ENCODE measurements around the gene C10orf71.

C10orf71 gene

GRCh38 chr10:49299816-49300139, 808 bp downstream of the C10orf71 start:
- in situ Hi-C loops (cut with MboI; ENCODE audit: low pct_unique_long_range_greater_than_20kb, low sequenced_read_pairs, unreplicated experiment) = no loop called here
- no peak for DNase-seq (ENCODE audit: low spot score)

GRCh38 chr10:49300140-49300974, 1.4 kb downstream of the C10orf71 start:
- in situ Hi-C loops (cut with MboI; ENCODE audit: low pct_unique_long_range_greater_than_20kb, low sequenced_read_pairs, unreplicated experiment) = no loop called here
- no peak for DNase-seq (ENCODE audit: low spot score)

More at GRCh38 chr10:49299816-49300139, 808 bp downstream of the C10orf71 start:
- TF ChIP-seq CTCF (IDR thresholded peaks at IDR 0.05; ENCODE audit: extremely low read depth, insufficient read depth, missing control alignments) = no peak

GRCh38 chr10:49301302-49301701, 2.3 kb downstream of the C10orf71 start:
- in situ Hi-C loops (cut with MboI; ENCODE audit: low pct_unique_long_range_greater_than_20kb, low sequenced_read_pairs, unreplicated experiment) = no loop called here
- no peak for DNase-seq (ENCODE audit: low spot score)
- TF ChIP-seq CTCF (IDR thresholded peaks at IDR 0.05; ENCODE audit: extremely low read depth, insufficient read depth, missing control alignments) = no peak

More at GRCh38 chr10:49300140-49300974, 1.4 kb downstream of the C10orf71 start:
- TF ChIP-seq CTCF (IDR thresholded peaks at IDR 0.05; ENCODE audit: extremely low read depth, insufficient read depth, missing control alignments) = no peak

GRCh38 chr10:49302088-49302487, 3.1 kb downstream of the C10orf71 start:
- in situ Hi-C loops (cut with MboI; ENCODE audit: low pct_unique_long_range_greater_than_20kb, low sequenced_read_pairs, unreplicated experiment) = no loop called here

GRCh38 chr10:49303711-49304110, 4.7 kb downstream of the C10orf71 start:
- no peak for DNase-seq (ENCODE audit: low spot score)
- in situ Hi-C loops (cut with MboI; ENCODE audit: low pct_unique_long_range_greater_than_20kb, low sequenced_read_pairs, unreplicated experiment) = no loop called here
- TF ChIP-seq CTCF (IDR thresholded peaks at IDR 0.05; ENCODE audit: extremely low read depth, insufficient read depth, missing control alignments) = no peak

More at GRCh38 chr10:49302088-49302487, 3.1 kb downstream of the C10orf71 start:
- no peak for DNase-seq (ENCODE audit: low spot score)
- TF ChIP-seq CTCF (IDR thresholded peaks at IDR 0.05; ENCODE audit: extremely low read depth, insufficient read depth, missing control alignments) = no peak

GRCh38 chr10:49304137-49304536, 5.2 kb downstream of the C10orf71 start:
- no peak for TF ChIP-seq CTCF (IDR thresholded peaks at IDR 0.05; ENCODE audit: extremely low read depth, insufficient read depth, missing control alignments)
- in situ Hi-C loops (cut with MboI; ENCODE audit: low pct_unique_long_range_greater_than_20kb, low sequenced_read_pairs, unreplicated experiment) = no loop called here
- no peak for DNase-seq (ENCODE audit: low spot score)

Measured in GM13977 (cell line).